ENCODE data around the gene FSTL4. TPM values are rescaled to one million over a fixed set of nuclear protein-coding genes. Genes with fewer than 3 reads are reported as not detected.
"Not testable (repeated sequence)": the region's sequence is repeated elsewhere in the genome, so short reads cannot be mapped to it uniquely, and the experiment has no call there.

FSTL4 gene
- total RNA-seq, 4 donors from 2014 or later = 0.27 TPM; not detected in 3

GRCh38 chr5:133396814-133397213, 215.5 kb downstream of the FSTL4 start:
- no peak for TF ChIP-seq CTCF (IDR thresholded peaks at IDR 0.05)
- intact Hi-C loops (cut with DNase I; ENCODE audit: low total_unique reads) (no loop called here), in situ Hi-C loops (cut with MboI; ENCODE audit: low pct_ligation_motif_present in 1 of 4, low pct_unique_long_range_greater_than_20kb in 1 of 4, low sequenced_read_pairs in 3 of 4) (no loop called here)
- Histone ChIP-seq H3K27me3 (no peaks in the 10 kb centered on the region), H3K27ac (no peak overlapping the region), H3K4me1 (no peaks in the 10 kb centered on the region), H3K36me3 (no peaks in the 10 kb centered on the region), H3K9me3 (no peaks in the 10 kb centered on the region), H3K4me3 (no peak overlapping the region)
- DNase-seq = no peak
- WGBS, 2 donors (ENCODE audit: low coverage in 1 of 2) = 48 to 54% methylated on average over 4 to 7 of the region's 7 CpGs

DNA sequence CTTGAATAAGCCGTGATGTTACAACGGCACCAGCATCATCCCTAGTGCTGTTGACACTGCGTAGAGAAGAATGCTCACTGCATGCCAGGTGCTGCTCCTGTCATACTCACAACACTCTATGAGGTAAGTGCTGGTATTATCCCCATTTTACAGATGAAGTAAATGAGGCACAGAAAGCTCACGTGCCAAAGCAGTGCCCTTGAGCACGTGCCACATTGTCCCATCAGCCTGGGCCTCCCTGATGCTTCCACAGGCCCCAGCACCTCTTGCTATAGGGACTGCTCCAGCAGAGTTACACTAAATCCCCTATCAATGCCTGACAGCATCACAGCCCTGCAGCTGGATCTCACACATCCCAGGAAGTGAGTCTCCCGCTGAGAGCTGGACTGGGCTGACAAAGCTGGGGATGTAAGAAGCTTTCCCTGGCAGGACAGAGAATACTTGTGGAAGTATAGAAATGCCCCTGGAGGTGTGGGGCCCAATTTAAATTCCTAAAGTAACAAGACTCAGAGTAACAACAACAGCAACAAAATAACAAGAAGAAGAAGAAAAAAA, 216.1 kb downstream of the FSTL4 start:
- H3K4me1 ChIP-seq = no peaks in the 10 kb centered on the region
- no peak overlapping the region for H3K4me3 ChIP-seq
- intact Hi-C loops (cut with DNase I; ENCODE audit: low total_unique reads) = no loop called here
- DNase-seq = no peak
- no peaks in the 10 kb centered on the region for H3K9me3 ChIP-seq
- WGBS, 2 donors (ENCODE audit: low coverage in 1 of 2) = 80 to 87% methylated on average over 1 to 6 of the region's 6 CpGs
- in situ Hi-C loops (cut with MboI; ENCODE audit: low pct_ligation_motif_present in 1 of 4, low pct_unique_long_range_greater_than_20kb in 1 of 4, low sequenced_read_pairs in 3 of 4) = no loop called here
- TF ChIP-seq EP300 (IDR thresholded peaks at IDR 0.05; ENCODE audit: low read depth) (no peak), POLR2AphosphoS5 (IDR thresholded peaks at IDR 0.05) (no peak), CTCF (IDR thresholded peaks at IDR 0.05) (no peak), POLR2A (IDR thresholded peaks at IDR 0.05) (no peak)
- no peak overlapping the region for H3K27ac ChIP-seq
- H3K36me3 ChIP-seq = no peaks in the 10 kb centered on the region
- no peaks in the 10 kb centered on the region for H3K27me3 ChIP-seq

DNA sequence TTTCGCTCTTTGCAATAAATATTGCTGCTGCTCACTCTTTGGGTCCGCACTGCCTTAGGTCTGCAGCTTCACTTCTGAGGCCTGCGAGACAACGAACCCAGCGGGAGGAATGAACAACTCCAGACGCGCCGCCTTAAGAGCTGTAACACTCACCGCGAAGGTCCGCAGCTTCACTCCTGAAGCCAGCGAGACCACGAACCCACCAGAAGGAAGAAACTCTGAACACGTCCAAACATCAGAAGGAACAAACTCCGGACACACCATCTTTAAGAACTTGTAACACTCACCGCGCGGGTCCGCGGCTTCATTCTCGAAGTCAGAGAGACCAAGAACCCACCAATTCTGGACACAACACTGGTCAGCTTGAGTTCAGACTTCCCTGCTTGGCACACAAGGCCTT, 217.1 kb downstream of the FSTL4 start:
- in situ Hi-C loops (cut with MboI; ENCODE audit: low pct_ligation_motif_present in 1 of 4, low pct_unique_long_range_greater_than_20kb in 1 of 4, low sequenced_read_pairs in 3 of 4); H3K36me3 ChIP-seq; DNase-seq; H3K4me3 ChIP-seq; H3K9me3 ChIP-seq; H3K27ac ChIP-seq; H3K27me3 ChIP-seq; H3K4me1 ChIP-seq; intact Hi-C loops (cut with DNase I; ENCODE audit: low total_unique reads): not testable (repeated sequence)
- 97% methylated on average over 14 to 21 of the region's 21 CpGs for WGBS, 2 donors (ENCODE audit: low coverage in 1 of 2)

- H3K27ac ChIP-seq; in situ Hi-C loops (cut with MboI; ENCODE audit: low pct_ligation_motif_present in 1 of 4, low pct_unique_long_range_greater_than_20kb in 1 of 4, low sequenced_read_pairs in 3 of 4); H3K27me3 ChIP-seq; intact Hi-C loops (cut with DNase I; ENCODE audit: low total_unique reads); H3K36me3 ChIP-seq; H3K4me3 ChIP-seq; H3K4me1 ChIP-seq; DNase-seq; H3K9me3 ChIP-seq: not testable (repeated sequence)
- 92% methylated on average over 22 of the region's 22 CpGs; no CpG with 5 or more reads in 1 of the 2 donors for WGBS, 2 donors (ENCODE audit: low coverage in 1 of 2)
These were observed 217.9 kb downstream of the FSTL4 start for GRCh38 chr5:133394477-133394817.

DNA sequence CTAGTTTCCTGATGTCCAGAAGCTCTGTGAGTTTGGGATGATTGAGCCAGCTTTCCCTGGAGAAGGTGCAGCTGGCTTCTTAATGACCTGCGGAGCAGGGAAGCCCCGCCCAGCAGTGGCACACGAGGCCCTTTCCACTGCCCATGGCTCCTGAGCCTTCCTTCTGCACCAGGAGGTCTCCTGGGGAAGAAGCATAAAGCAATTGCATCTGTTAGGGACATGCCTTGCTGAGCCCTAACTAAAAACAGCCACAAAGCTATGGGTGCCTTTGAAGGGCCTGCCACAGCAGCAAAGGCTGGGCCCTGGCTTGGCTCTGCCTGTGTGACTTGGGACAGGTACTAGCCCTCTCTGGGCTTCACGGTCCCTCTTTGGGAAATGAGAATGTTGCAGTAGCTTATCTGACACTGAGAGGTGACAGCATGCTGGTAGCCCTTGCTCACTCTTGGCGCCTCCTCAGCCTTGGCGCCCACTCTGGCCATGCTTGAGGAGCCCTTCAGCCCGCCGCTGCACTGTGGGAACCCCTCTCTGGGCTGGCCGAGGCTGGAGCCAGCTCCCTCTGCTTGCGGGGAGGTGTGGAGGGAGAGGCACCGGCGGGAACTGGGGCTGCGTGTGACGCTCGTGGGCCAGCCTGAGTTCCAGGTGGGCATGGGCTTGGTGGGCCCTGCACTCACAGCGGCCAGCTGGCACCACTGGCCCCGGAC, 218.4 kb downstream of the FSTL4 start:
- in situ Hi-C loops (cut with MboI; ENCODE audit: low pct_ligation_motif_present in 1 of 4, low pct_unique_long_range_greater_than_20kb in 1 of 4, low sequenced_read_pairs in 3 of 4) = no loop called here
- Histone ChIP-seq H3K4me3 (no peak overlapping the region), H3K4me1 (no peaks in the 10 kb centered on the region), H3K27me3 (no peaks in the 10 kb centered on the region), H3K27ac (no peak overlapping the region), H3K36me3 (no peaks in the 10 kb centered on the region), H3K9me3 (no peaks in the 10 kb centered on the region)
- no peak for DNase-seq
- TF ChIP-seq POLR2AphosphoS5 (IDR thresholded peaks at IDR 0.05) (no peak), POLR2A (IDR thresholded peaks at IDR 0.05) (no peak), CTCF (IDR thresholded peaks at IDR 0.05) (no peak), EP300 (IDR thresholded peaks at IDR 0.05; ENCODE audit: low read depth) (no peak)
- intact Hi-C loops (cut with DNase I; ENCODE audit: low total_unique reads) = no loop called here
- WGBS, 2 donors (ENCODE audit: low coverage in 1 of 2) = 91% methylated on average over 17 of the region's 17 CpGs; no CpG with 5 or more reads in 1 of the 2 donors

Measured in transverse colon (tissue), 4 donors.